ENCODE data around the gene COA1.

Gene COA1

DNA sequence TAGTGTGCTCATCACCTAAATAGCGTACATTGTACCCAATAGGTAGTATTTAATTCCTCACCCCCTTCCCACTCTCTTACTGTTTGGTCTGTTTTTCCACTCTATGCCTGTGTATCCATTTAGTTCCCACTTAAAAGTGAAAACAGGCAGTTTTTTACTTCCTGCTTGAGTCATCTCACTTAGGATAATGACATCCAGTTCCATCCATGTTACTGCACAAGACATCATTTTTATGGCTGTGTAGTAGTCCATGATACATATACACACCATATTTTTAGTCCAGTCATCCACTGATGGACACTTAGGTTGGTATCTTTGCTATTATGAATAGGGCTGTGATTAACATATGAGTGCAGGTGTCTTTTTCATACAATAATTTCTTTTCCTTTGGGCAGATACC lies 136.3 kb downstream of the COA1 start:
- Histone ChIP-seq H3K9ac (ENCODE audit: insufficient read length) (no peak overlapping the region), H3K36me3 (ENCODE audit: insufficient read depth, low read length) (no peaks in the 10 kb centered on the region), H3K27ac (no peak overlapping the region), H3K9me3 (ENCODE audit: low read depth, low read length) (no peaks in the 10 kb centered on the region), H3K4me3 (no peak overlapping the region)
- no peak for DNase-seq (ENCODE audit: low read depth, low spot score)
- no peak for TF ChIP-seq EZH2 (IDR thresholded peaks at IDR 0.05)

DNA sequence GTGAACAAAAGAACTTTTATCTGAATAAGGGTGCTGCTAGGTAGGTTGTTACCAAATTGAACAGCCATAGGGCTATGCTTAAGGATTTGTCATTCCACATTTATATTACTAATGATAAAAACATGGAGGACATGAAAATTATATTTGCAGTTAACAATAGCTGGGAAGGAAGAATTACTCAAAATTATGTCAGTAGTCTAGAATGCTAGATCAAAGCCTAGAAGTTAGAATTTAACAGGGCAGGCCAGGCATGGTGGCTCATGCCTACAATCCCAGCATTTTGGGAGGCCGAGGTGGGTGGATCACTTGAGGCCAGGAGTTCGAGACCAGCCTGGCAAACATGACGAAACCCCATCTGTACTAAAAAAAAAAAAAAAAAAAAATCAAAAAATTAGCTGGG lies 137.0 kb downstream of the COA1 start:
- Histone ChIP-seq H3K36me3 (ENCODE audit: insufficient read depth, low read length) (no peaks in the 10 kb centered on the region), H3K4me3 (no peak overlapping the region), H3K9ac (ENCODE audit: insufficient read length) (no peak overlapping the region), H3K27ac (no peak overlapping the region), H3K9me3 (ENCODE audit: low read depth, low read length) (no peaks in the 10 kb centered on the region)
- DNase-seq (ENCODE audit: low read depth, low spot score): no peak
- no peak for TF ChIP-seq FOXP2 (optimal IDR thresholded peaks at IDR 0.05; ENCODE audit: control extremely low read depth, extremely low read length, insufficient read depth)
- TF ChIP-seq POLR2AphosphoS5 (IDR thresholded peaks at IDR 0.05; ENCODE audit: borderline replicate concordance, low read depth, low read length): no peak
- TF ChIP-seq EZH2 (IDR thresholded peaks at IDR 0.05): no peak

DNA sequence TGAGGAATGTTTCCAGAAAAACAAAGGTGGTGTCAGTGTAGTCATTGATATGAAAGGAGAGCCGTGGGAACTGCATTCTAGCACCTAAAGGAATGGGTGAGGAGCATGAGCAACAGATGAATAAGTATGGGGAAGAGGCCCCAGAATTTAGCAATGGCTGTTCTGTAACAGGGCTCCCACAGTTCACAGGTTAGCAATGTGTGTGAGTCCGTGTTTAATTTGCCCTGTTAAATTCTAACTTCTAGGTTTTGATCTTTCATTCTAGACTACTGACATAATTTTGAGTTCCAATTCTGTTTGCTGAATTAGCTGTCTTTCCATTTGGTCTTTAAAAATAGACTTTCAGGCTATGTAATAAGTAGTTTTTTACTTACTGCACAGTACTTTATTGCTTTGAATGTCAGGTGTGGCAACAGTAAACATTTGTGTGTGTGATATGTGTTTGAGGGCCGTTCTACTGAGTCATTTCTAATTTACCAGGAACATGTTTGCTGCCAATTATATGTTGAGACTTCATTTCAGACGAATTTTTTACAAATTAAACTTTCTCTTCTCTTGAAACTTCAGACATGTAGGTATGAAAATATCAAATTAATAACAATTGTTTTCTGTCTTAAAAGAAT lies 137.7 kb downstream of the COA1 start:
- H3K9me3 ChIP-seq (ENCODE audit: low read depth, low read length): no peaks in the 10 kb centered on the region
- no peak for DNase-seq (ENCODE audit: low read depth, low spot score)
- H3K36me3 ChIP-seq (ENCODE audit: insufficient read depth, low read length): no peaks in the 10 kb centered on the region
- no peak overlapping the region for H3K27ac ChIP-seq
- no peak for TF ChIP-seq POLR2AphosphoS5 (IDR thresholded peaks at IDR 0.05; ENCODE audit: borderline replicate concordance, low read depth, low read length)
- no peak for TF ChIP-seq FOXP2 (optimal IDR thresholded peaks at IDR 0.05; ENCODE audit: control extremely low read depth, extremely low read length, insufficient read depth)
- TF ChIP-seq EZH2 (IDR thresholded peaks at IDR 0.05): no peak
- H3K4me3 ChIP-seq: no peak overlapping the region
- no peak overlapping the region for H3K9ac ChIP-seq (ENCODE audit: insufficient read length)

DNA sequence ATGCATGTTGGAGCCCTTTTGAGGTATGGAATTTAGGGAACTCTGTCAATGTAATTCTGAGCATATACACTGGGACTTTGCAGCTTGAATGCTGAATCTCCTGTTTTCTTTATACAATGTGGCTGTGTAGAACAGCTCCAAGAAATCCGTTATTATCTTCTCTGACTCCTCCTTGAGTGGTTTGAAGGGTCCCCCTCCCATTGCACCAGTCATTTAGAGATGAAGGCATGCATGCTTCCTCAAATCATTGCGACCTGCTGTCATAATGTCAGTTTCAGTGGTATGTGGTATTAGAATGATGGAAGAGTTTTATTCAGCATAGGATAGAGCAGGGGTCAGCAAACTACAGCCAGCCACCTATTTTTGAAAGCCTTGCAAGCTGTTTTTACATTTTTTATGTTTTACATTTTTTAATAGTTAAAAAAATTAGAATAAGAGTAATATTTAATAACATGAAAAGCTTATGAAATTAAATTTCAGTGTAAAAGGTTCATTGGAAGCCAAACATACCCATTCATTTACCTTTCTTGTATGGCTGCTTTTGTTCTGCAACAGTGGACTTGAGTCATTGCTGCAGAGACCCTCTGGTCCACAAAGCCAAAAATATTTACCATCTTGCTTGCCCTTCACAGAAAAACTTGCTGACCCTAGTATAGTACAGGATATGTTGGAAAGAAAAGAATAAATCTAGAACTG lies 138.3 kb downstream of the COA1 start:
- DNase-seq (ENCODE audit: low read depth, low spot score): no peak
- no peak overlapping the region for H3K27ac ChIP-seq
- H3K36me3 ChIP-seq (ENCODE audit: insufficient read depth, low read length): no peaks in the 10 kb centered on the region

DNA sequence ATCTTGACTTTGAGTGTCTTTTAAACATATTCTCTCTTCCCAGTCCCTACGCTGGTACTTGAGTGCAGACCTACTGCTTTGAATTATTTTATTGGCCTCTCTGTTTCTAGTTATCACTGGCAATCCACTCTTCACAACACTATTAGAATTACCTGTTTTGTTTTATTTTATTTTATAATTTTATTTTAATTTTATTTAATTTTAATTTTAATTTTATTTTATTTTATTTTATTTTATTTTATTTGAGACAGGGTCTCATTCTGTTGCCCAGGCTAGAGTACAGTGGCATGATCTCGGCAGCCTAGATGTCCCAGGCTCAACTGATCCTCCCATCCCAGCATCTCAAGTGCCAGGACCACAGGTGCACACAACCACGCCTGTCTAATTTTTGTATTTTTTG lies 139.6 kb downstream of the COA1 start:
- H3K9me3 ChIP-seq (ENCODE audit: low read depth, low read length): no peaks in the 10 kb centered on the region
- TF ChIP-seq POLR2AphosphoS5 (IDR thresholded peaks at IDR 0.05; ENCODE audit: borderline replicate concordance, low read depth, low read length) (no peak), FOXP2 (optimal IDR thresholded peaks at IDR 0.05; ENCODE audit: control extremely low read depth, extremely low read length, insufficient read depth) (no peak)
- H3K4me3 ChIP-seq: no peak overlapping the region
- H3K9ac ChIP-seq (ENCODE audit: insufficient read length): no peak overlapping the region
- H3K36me3 ChIP-seq (ENCODE audit: insufficient read depth, low read length): no peaks in the 10 kb centered on the region
- H3K27ac ChIP-seq: no peak overlapping the region
- DNase-seq (ENCODE audit: low read depth, low spot score): no peak

More for the DNA sequence above, 138.3 kb downstream of the COA1 start:
- no peak overlapping the region for H3K4me3 ChIP-seq
- H3K9me3 ChIP-seq (ENCODE audit: low read depth, low read length): no peaks in the 10 kb centered on the region
- TF ChIP-seq EZH2 (IDR thresholded peaks at IDR 0.05): no peak
- TF ChIP-seq FOXP2 (optimal IDR thresholded peaks at IDR 0.05; ENCODE audit: control extremely low read depth, extremely low read length, insufficient read depth): no peak
- no peak for TF ChIP-seq POLR2AphosphoS5 (IDR thresholded peaks at IDR 0.05; ENCODE audit: borderline replicate concordance, low read depth, low read length)
- no peak overlapping the region for H3K9ac ChIP-seq (ENCODE audit: insufficient read length)

Data from SK-N-MC (cell line).